ENCODE data around the gene HOXD8. TPM values are rescaled to one million over a fixed set of nuclear protein-coding genes. Genes with fewer than 3 reads are reported as not detected.

HOXD8 gene
- total and polyA plus RNA-seq, 2 donors (not counting 1 experiment from before 2014, with no cell fraction given) = not detected

GRCh38 chr2:176172007-176172894 lies 42.7 kb downstream of the HOXD8 start:
- H3K9ac ChIP-seq (ENCODE audit: insufficient read depth, low read length) = no peak overlapping the region
- H3K4me1 ChIP-seq (ENCODE audit: control insufficient read depth, extremely low read depth, insufficient read depth, low read length) = no peaks in the 10 kb centered on the region
- no peak overlapping the region for H2AFZ ChIP-seq (ENCODE audit: low read length)
- H3K27me3 ChIP-seq (ENCODE audit: control insufficient read depth, insufficient read depth, low read length) = peaks cover 46% of the 10 kb centered on the region
- H3K9me3 ChIP-seq (ENCODE audit: control insufficient read depth, insufficient read depth, low read depth, low read length) = no peaks in the 10 kb centered on the region
- no peak overlapping the region for H3K4me2 ChIP-seq (ENCODE audit: extremely low read depth, insufficient read depth, low read length)
- H3K36me3 ChIP-seq (ENCODE audit: control insufficient read depth, insufficient read depth, low read length) = no peaks in the 10 kb centered on the region
- H3K27ac ChIP-seq (ENCODE audit: insufficient read depth, low read length) = no peak overlapping the region
- no peak overlapping the region for H3K4me3 ChIP-seq (replicated peaks in 1 of 4; ENCODE audit: control extremely low read depth in 1 of 4, insufficient read depth in 1 of 4, low read depth in 3 of 4, low read length in 4 of 4)
- H4K20me1 ChIP-seq (ENCODE audit: control insufficient read depth, extremely low read depth, insufficient read depth, low read length) = no peaks in the 10 kb centered on the region
- peak in 1 of 2 donors; percentile 52 for DNase-seq (ENCODE audit: low read depth in 2 of 2)
- TF ChIP-seq CTCF (conservative IDR thresholded peaks at IDR 0.05 in 1 of 2, IDR thresholded peaks at IDR 0.05 in 1 of 2; ENCODE audit: low read depth in 1 of 2, low read length in 2 of 2) (no peak), EZH2 (IDR thresholded peaks at IDR 0.05; ENCODE audit: low read length, missing control alignments) (peak; percentile 74)
- no peaks in the 10 kb centered on the region for H3K79me2 ChIP-seq (ENCODE audit: control insufficient read depth, insufficient read depth, low read length)

GRCh38 chr2:176172895-176173566 lies 43.5 kb downstream of the HOXD8 start:
- H4K20me1 ChIP-seq (ENCODE audit: control insufficient read depth, extremely low read depth, insufficient read depth, low read length) = no peaks in the 10 kb centered on the region
- no peak overlapping the region for H3K4me3 ChIP-seq (replicated peaks in 1 of 4; ENCODE audit: control extremely low read depth in 1 of 4, insufficient read depth in 1 of 4, low read depth in 3 of 4, low read length in 4 of 4)
- H3K9me3 ChIP-seq (ENCODE audit: control insufficient read depth, insufficient read depth, low read depth, low read length) = no peaks in the 10 kb centered on the region
- H2AFZ ChIP-seq (ENCODE audit: low read length) = no peak overlapping the region
- H3K36me3 ChIP-seq (ENCODE audit: control insufficient read depth, insufficient read depth, low read length) = no peaks in the 10 kb centered on the region
- no peak overlapping the region for H3K4me2 ChIP-seq (ENCODE audit: extremely low read depth, insufficient read depth, low read length)
- H3K79me2 ChIP-seq (ENCODE audit: control insufficient read depth, insufficient read depth, low read length) = no peaks in the 10 kb centered on the region
- H3K27me3 ChIP-seq (ENCODE audit: control insufficient read depth, insufficient read depth, low read length) = peaks cover 48% of the 10 kb centered on the region
- DNase-seq (ENCODE audit: low read depth in 2 of 2) = no peak
- H3K9ac ChIP-seq (ENCODE audit: insufficient read depth, low read length) = no peak overlapping the region
- TF ChIP-seq EZH2 (IDR thresholded peaks at IDR 0.05; ENCODE audit: low read length, missing control alignments) (no peak), CTCF (conservative IDR thresholded peaks at IDR 0.05 in 1 of 2, IDR thresholded peaks at IDR 0.05 in 1 of 2; ENCODE audit: low read depth in 1 of 2, low read length in 2 of 2) (no peak)
- no peak overlapping the region for H3K27ac ChIP-seq (ENCODE audit: insufficient read depth, low read length)
- no peaks in the 10 kb centered on the region for H3K4me1 ChIP-seq (ENCODE audit: control insufficient read depth, extremely low read depth, insufficient read depth, low read length)

GRCh38 chr2:176173567-176174381 lies 44.3 kb downstream of the HOXD8 start:
- TF ChIP-seq CTCF (conservative IDR thresholded peaks at IDR 0.05 in 1 of 2, IDR thresholded peaks at IDR 0.05 in 1 of 2; ENCODE audit: low read depth in 1 of 2, low read length in 2 of 2) (no peak), EZH2 (IDR thresholded peaks at IDR 0.05; ENCODE audit: low read length, missing control alignments) (peak; percentile 48)
- Histone ChIP-seq H3K27ac (ENCODE audit: insufficient read depth, low read length) (no peak overlapping the region), H3K4me1 (ENCODE audit: control insufficient read depth, extremely low read depth, insufficient read depth, low read length) (no peaks in the 10 kb centered on the region), H3K27me3 (ENCODE audit: control insufficient read depth, insufficient read depth, low read length) (peaks cover 55% of the 10 kb centered on the region), H4K20me1 (ENCODE audit: control insufficient read depth, extremely low read depth, insufficient read depth, low read length) (no peaks in the 10 kb centered on the region), H3K4me3 (replicated peaks in 1 of 4; ENCODE audit: control extremely low read depth in 1 of 4, insufficient read depth in 1 of 4, low read depth in 3 of 4, low read length in 4 of 4) (no peak overlapping the region), H3K79me2 (ENCODE audit: control insufficient read depth, insufficient read depth, low read length) (no peaks in the 10 kb centered on the region), H3K36me3 (ENCODE audit: control insufficient read depth, insufficient read depth, low read length) (no peaks in the 10 kb centered on the region), H3K4me2 (ENCODE audit: extremely low read depth, insufficient read depth, low read length) (no peak overlapping the region), H3K9me3 (ENCODE audit: control insufficient read depth, insufficient read depth, low read depth, low read length) (no peaks in the 10 kb centered on the region), H2AFZ (ENCODE audit: low read length) (no peak overlapping the region), H3K9ac (ENCODE audit: insufficient read depth, low read length) (no peak overlapping the region)
- DNase-seq (ENCODE audit: low read depth in 2 of 2) = peak in 1 of 2 donors; percentile 72
